Panc1 (cell line): ENCODE data around the gene WHRN.

Experiments used
- CTCF ChIP-seq: fragments of 450-650 bp; IDR thresholded peaks from 2 replicates; pipeline ENCODE4 v1.5.1; 2017; ENCODE audit warnings: mild to moderate bottlenecking
- POLR2AphosphoS5 ChIP-seq: IDR thresholded peaks from 2 replicates; pipeline ENCODE4 v1.6.1; 2012; ENCODE audit warnings: mild to moderate bottlenecking, low read depth, low read length, moderate library complexity
- REST ChIP-seq, 2 experiments: IDR thresholded peaks; 2 replicates each; pipeline ENCODE4 v1.6.1; 2011 to 2012; ENCODE audit warnings: low read depth in 2 of 2, control low read depth in 1 of 2, low read length in 1 of 2, mild to moderate bottlenecking in 1 of 2, moderate library complexity in 1 of 2; ENCODE audit not compliant: insufficient read depth in 1 of 2
- SIN3A ChIP-seq: IDR thresholded peaks from 2 replicates; pipeline ENCODE4 v1.6.1; 2012; ENCODE audit warnings: low read depth, mild to moderate bottlenecking, low read length, moderate library complexity, borderline replicate concordance; ENCODE audit not compliant: insufficient read depth

- TF ChIP-seq CTCF (no peak), SIN3A (no peak), POLR2AphosphoS5 (no peak), REST (IDR thresholded peaks at IDR 0.05; ENCODE audit: insufficient read depth in 1 of 2, low read depth in 2 of 2, low read length in 1 of 2) (no peak)
Observed at GRCh38 chr9:114390952-114391351, 114.3 kb downstream of the WHRN start.
